Liver (tissue), 3 donors: ENCODE measurements around the gene SLC20A1.

ENCODE experiments used
- ATF3 ChIP-seq: IDR thresholded peaks from 2 replicates; pipeline ENCODE4 v1.6.1; 2016; ENCODE audit warnings: antibody characterized with exemption
- CTCF ChIP-seq: fragments of 150-350 bp; IDR thresholded peaks from 2 replicates; pipeline ENCODE4 v1.5.1; 2017; ENCODE audit warnings: improper control_type of control experiment, low read depth, low read length; ENCODE audit not compliant: missing input control
- EGR1 ChIP-seq, 2 donors: IDR thresholded peaks; 2 replicates each; pipeline ENCODE4 v1.6.1; 2016 to 2018; ENCODE audit warnings: antibody characterized with exemption in 2 of 2, low read depth in 2 of 2
- FOXA1 ChIP-seq: IDR thresholded peaks from 2 replicates; pipeline ENCODE4 v1.6.1; 2016; ENCODE audit warnings: antibody characterized with exemption
- HNF4G ChIP-seq: IDR thresholded peaks from 2 replicates; pipeline ENCODE4 v1.6.1; 2016; ENCODE audit warnings: antibody characterized with exemption
- MAX ChIP-seq: IDR thresholded peaks from 2 replicates; pipeline ENCODE4 v1.6.1; 2016; ENCODE audit warnings: antibody characterized with exemption
- RAD21 ChIP-seq, 2 donors: IDR thresholded peaks; 2 replicates each; pipeline ENCODE4 v1.6.1; 2016; ENCODE audit warnings: antibody characterized with exemption in 2 of 2, mild to moderate bottlenecking in 2 of 2
- REST ChIP-seq: IDR thresholded peaks from 2 replicates; pipeline ENCODE4 v1.6.1; 2016; ENCODE audit warnings: antibody characterized with exemption, mild to moderate bottlenecking
- SP1 ChIP-seq: IDR thresholded peaks from 2 replicates; pipeline ENCODE4 v1.6.1; 2018; ENCODE audit warnings: antibody characterized with exemption, mild to moderate bottlenecking
- TAF1 ChIP-seq: conservative IDR thresholded peaks from 2 replicates; pipeline ENCODE4 v1.6.1; 2016; ENCODE audit warnings: antibody characterized with exemption, mild to moderate bottlenecking
- YY1 ChIP-seq: IDR thresholded peaks from 2 replicates; pipeline ENCODE4 v1.6.1; 2016; ENCODE audit warnings: antibody characterized with exemption, mild to moderate bottlenecking
- donor health status: healthy.
- donor health status: healthy.

GRCh38 chr2:112629224-112629623 lies 16.5 kb upstream of the SLC20A1 start:
- no peak for TF ChIP-seq TAF1
- TF ChIP-seq CTCF, result no peak
- TF ChIP-seq REST, result no peak
- no peak for TF ChIP-seq EGR1 (IDR thresholded peaks at IDR 0.05; ENCODE audit: low read depth in 2 of 2)
- no peak for TF ChIP-seq RAD21 (IDR thresholded peaks at IDR 0.05)
- TF ChIP-seq ATF3, result no peak
- TF ChIP-seq FOXA1, result no peak
- TF ChIP-seq SP1, result no peak
- TF ChIP-seq MAX, result no peak
- TF ChIP-seq YY1, result no peak
- TF ChIP-seq HNF4G, result no peak
